GM18867 (cell line): ENCODE data around the gene ATP23.
A peak's percentile ranks its signal among the peaks of the same experiment; 100 is the strongest.

ENCODE experiments used
- ATAC-seq: cut with Tn5 transposase; IDR thresholded peaks from one replicate; pipeline ENCODE4 v1.9.1; 2021; ENCODE audit warnings: mild to moderate bottlenecking, moderate library complexity; ENCODE audit not compliant: unreplicated experiment

ATP23 gene

DNA sequence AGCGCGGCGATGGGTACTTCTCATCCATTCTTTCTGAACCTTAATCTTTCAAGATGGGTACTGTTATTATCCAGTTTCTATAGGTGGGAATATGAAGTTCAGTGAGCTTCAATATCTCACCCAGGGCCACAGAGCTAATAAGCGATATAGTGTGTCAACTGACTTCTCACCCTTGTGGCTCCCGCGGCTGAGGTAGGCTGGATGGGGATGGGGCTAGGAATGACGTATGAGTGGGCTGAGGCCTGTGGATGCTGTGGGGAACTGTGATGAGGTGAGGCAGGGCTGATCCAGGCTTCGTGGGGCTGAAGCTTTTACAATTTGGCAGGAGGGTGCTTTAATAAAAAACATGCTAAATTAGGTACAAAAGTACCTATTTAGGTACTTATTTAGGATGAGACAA lies 32.9 kb upstream of the ATP23 start:
- no peak for ATAC-seq

DNA sequence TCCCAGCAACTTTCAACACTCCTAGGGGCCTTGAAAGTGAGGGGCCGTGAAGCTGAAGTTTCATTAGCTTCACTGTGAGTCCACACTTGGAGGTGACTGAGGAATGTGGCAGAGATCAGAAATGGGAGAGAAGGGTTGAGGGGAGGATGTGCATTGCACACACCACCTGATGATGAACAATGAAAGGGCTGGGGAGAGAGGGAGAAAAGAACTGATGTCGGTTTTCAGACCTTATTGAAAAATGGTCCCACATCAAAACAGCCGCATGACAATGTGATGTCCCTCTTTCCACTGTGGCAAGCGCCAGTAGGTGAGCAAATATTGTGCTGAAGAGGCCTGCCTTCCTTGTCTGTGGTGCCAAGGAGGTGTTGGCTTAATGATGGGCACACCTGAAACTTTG lies 32.3 kb upstream of the ATP23 start:
- no peak for ATAC-seq

DNA sequence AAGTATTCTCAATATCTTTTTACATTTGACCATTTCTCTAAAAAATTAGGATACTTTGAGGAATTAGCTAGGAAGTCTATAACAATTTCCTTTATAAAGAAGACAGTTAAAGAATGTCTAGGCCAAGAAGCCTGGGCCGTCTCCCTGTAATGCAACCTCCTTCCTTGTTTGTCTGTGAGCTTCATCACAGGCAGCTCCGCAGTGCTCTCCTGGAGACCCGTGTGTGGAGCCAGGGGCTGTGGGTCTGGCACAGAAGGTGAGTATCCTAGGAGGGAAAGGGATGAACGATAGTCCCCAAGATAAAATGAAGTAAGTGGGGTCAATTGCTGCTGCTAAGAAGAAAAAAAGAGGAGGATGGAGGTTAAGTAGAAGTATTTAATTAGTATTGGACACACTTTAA lies 31.8 kb upstream of the ATP23 start:
- no peak for ATAC-seq

DNA sequence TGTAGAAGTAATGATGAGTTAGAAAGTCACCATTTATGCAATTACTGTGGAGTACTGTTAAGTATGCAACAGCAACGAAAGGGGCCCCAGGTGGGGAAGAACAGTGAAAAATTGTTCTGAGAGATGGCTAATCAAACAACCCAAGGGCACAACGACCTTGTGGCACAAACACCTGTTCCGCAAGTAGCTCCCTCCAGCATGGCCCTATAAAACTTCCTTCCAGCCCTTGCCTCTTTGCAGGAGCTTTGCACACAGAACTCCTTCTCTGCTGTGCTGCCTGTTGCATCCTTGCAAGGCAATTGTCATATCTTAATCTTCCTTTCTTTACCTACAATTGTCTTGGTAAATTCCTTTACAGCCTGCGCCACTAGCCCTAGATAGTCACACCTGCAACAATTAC lies 23.2 kb upstream of the ATP23 start:
- no peak for ATAC-seq

DNA sequence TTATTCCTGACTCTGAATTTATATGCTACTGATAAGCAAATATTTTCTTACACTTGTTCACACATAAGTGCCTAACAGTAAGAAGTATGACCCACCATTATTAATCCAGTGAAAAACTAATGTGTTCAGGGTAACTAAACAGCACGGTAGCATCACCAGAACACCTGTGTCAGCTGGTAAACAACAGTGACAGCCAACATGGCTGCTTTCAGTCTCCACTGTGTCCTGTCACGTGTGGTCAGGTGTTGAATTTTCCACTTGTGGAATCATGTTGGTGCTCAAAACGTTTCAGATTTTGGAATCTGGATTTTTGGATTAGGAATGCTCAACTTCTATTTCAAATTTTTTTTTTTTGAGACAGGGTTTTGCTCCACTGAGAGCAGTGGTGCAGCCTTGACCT lies 14.3 kb upstream of the ATP23 start:
- ATAC-seq, result no peak

DNA sequence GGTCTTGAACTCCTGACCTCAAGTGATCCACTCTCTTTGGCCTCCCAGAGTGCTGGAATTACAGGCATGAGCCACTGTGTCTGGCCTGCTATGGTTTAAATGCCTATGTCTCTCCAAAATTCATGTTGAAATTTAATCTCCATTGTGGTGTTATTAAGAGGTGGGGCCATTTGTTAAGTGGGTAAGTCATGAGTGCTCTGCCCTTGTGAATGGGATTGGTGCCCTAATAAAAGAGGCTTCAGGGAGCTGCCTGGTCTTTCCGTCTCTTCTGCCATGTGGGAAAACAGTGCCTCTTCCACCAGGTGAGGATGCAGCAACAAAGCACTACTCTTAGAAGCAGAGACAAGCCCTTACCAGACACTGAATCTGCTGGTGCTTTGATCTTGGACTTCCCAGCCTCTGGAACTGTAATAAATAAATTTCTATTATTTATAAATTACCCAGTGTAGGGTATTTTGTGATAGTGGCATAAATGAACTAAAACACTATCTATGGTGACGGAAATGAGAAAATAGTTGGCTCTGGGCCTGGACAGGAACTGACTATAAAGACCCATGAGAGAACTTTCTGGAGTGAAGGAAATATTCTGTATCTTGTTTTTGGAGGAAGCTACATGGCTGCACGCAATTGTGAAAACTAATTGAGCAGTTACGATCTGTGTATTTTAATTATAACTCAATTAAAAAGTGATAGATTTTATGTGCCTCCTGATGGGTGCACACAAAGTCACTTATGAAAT lies 12.1 kb upstream of the ATP23 start:
- no peak for ATAC-seq

DNA sequence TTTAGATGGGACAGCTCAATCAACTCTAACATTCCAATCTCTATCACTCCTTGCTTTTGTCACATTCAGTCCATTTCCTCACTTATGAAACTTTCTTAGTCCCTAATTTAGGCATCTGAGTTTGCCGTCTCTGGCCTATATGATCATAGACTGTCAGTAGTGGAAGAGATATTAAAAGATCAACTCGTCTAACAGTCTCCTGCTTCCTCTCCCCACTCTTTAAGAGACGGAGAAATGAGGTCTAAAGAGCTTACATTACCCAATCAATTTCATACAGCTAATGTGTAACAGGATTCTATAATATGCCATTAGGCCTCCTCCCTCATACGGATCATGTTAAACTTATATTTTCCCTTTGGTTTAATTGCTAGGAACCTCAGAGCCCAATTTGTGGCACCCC lies 6.5 kb upstream of the ATP23 start:
- no peak for ATAC-seq

DNA sequence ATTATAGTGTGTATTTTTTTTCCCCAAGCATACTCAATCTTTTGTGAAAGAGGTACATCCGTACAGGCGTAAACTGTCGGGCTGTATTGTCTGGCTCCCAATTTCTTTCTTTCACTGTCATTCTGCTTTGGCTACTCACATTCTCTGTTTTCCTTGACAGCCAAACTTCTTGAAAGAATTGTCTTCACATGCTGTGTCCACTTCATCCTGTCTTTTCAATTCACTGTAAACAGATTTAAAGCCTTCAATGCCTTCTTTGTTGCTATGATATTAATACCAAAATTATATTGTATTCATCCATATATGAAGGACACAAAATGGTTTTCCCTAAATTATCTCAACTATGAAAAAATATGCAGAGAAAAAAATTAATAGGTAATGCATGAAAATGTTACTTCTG lies 6.0 kb upstream of the ATP23 start:
- no peak for ATAC-seq

DNA sequence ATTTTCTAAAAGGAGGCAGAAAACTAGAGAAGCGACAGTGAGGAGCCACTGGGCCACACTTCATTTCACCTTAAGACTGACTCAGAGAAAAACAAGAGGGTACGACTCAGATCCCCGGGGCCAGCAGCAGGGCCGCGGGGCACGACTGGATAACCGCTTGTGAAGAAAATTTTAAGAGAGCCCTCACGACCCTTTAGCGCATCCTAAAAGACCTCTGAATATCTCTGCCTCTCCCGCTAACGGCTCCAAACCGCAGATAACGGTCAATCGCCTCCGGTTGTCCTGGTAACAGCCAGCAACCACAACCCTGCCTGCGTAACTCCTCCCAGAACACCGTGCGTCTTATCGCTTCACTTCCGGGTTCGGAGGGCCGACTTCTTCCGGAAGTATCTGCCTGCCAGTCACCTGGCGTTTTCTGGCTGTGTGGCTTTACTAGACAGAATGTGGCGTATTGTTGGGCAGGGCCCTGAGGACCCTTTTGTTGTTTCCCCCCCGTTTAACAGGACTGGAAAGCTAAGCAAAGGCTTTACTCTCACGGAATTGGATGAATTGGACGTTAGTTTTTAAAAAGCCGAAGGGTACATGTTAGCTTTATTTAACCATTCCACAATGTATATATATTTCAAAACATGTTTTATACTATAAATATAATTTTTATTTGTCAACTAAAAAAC lies 5.4 kb upstream of the ATP23 start:
- ATAC-seq, result peak; percentile 99

DNA sequence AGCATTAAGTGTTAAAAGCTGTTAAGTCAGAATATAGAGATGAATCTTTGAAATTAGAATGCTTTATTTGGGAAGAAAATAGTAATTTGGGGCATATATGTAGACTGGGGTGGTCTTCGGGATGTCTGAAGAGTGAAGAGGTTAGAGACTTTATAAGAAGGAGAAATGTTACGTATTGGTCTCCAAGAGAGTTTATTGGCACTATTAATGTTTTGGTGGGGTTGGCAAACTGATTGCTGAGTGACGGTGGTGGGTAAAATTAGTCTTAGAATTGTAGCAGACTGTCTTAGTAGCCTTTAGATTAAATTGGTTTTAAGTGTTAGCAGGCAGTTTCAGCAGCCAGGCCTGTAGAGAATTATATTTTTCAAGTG lies 4.9 kb upstream of the ATP23 start:
- ATAC-seq, result no peak

DNA sequence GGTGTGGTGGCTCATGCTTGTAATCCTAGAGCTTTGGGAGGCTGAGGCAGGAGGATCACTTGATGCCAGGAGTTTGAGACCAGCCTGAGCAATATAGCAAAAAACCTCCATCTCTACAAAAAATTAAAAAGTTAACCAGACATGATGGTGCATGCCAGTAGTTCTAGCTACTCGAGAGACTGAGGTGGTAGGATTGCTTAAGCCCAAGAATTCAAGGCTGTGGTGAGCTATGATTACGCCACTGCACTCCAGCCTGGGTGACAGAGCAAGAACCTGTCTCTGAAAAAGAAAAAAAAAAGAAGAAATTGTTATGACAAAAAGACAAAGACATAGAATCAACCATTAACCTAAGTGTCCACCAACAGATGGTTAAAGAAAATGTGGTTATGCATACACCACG lies 2.1 kb upstream of the ATP23 start:
- ATAC-seq, result no peak

DNA sequence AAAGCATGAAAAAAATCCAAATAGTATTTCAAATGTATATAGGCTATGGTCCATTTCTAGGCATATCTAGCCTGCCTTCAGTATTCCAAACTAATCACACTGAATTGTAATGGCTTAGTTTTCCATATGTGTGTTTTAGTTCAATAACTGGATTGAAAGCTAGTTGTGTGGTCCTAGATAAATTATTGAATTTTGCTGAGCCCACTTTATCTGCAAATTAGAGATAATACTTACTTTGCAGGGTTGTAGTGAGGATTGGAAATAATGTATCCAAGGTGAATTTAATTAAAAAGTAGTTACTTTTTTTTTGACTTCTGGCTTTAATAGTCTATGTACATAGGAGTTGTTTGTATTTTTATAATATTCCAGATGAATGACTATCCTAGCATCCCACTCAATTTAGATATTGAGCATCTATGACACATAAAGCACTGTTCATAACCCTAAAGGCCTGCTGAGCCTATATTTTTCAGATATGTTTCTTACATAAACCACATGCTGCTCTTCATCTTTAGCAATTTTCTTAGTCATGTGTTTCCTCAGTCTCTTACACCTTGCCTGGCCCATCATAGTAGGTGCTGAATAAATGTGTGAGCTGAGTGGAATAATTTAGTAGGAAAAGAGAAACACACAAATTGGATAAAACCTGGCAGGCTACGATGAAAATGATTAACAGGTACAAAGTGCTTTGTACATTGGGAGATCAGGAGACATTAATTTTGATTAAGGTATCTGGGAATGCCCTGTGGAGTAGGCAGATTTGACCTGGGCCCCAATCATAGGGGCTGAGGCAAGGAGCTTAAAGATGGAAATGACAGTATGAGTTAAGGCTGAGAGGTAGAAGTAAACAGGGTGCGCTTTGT lies 1.1 kb upstream of the ATP23 start:
- no peak for ATAC-seq

DNA sequence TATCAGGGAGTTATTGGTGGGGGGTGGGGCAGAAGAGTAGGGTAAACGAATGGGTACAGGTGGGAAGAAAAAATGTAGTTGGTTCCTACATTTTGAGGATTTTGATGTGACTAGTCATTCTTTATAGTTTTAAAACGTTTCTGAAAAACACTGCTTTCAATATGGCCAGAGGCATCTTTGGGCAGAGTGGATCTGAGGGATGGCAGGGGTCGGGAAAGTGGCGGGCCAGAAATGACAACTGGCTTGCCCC lies 527 bp upstream of the ATP23 start:
- no peak for ATAC-seq

DNA sequence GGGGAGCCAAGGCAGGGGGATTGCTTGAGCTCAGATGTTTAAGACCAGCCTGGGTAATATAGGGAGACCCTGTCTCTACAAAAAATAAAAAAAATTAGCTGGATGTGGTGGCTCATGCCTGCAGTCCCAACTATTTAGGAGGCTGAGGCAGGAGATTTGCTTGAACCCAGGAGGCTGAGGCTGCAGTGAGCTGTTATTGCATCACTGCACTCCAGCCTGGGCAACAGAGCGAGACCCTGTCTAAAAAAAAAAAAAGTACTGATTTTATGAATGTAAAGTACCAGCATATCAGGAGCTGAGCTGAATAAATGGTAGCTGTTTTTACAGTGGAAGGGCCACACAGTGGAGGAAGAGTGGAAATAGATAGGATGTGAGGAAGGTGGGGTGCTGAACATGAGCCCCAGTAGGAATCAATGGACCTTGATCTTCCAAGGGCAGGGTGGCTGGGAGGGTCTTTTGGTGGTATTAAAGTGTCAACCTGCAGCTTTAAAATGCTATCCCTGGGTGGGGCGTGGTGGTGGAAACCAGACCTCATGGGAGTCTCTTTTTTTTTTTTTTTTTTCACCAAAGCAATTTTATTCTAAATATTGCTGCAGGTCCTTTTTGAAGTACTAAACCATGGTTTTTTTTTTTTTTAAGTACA lies 2.2 kb downstream of the ATP23 start:
- no peak for ATAC-seq

DNA sequence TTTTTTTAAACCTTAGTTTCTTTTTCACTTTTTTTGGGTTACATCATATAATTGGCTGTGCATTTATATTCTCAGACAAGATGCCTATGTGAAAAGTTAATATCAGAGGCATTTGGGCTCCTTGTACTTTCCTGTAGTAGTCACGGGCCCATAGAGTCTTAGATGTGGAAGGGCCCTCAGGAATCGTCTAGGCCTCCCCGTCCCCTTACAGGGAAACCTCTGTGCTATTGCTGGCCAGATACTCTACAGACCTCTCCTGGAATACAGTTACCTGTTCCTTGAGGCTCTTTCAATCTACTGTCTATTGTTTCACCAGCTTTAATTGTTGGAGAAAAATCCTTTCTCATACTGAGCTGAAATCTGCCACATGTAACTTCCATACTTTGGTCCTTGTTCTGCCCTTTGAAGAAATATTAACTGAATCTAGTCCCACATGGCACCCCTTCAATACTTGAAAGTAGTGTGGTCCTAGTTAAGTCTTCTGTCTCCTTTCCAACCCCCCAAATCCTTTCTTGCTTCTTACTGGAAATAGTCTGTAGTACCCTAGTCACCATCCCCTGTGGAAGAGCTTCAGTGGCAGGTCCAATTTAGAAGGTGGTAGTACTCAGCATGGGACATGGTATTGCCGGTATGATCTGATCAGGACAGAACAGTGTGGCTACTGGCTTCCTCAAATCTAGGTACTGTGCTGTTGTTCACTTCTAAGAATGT lies 3.1 kb downstream of the ATP23 start:
- ATAC-seq, result no peak

DNA sequence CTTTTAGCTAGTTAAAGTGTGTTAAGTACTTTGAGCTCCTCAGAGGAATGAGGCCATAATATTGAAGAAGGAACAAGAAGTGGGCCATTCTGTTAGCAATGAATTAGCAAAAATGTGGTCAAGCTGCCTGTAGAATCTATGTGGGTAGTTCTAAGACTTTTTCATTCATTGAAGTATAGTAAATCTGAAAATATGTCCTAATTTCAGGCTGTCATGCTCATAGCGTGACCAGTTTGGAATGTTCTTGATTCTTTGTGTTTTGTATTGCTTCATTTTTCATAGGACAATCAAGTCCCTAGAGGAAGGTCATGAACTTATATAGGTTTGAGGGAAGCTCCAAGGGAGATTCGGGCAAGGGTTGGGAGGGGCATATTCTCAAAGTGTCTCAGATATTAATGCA lies 11.4 kb downstream of the ATP23 start:
- ATAC-seq, result no peak

DNA sequence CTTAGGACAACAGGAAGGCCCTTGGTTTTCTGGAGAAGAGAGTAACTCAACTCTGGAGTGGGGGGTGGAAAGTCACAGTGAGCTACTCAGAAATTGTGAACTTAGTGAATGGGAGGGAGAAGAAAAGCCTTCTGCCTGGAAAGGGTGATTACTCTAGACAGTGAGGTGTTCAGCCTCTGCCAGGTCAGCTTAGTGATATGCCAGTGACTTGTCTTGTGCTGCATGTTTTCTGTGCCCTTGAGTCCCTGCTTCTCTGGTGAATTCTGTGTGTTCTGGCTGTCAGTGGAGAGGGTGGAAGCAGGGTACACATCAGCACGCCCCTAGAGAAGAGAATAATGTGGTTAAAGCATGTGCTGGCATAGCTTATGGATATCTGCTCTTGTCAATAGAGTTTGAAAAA lies 13.4 kb downstream of the ATP23 start:
- no peak for ATAC-seq

DNA sequence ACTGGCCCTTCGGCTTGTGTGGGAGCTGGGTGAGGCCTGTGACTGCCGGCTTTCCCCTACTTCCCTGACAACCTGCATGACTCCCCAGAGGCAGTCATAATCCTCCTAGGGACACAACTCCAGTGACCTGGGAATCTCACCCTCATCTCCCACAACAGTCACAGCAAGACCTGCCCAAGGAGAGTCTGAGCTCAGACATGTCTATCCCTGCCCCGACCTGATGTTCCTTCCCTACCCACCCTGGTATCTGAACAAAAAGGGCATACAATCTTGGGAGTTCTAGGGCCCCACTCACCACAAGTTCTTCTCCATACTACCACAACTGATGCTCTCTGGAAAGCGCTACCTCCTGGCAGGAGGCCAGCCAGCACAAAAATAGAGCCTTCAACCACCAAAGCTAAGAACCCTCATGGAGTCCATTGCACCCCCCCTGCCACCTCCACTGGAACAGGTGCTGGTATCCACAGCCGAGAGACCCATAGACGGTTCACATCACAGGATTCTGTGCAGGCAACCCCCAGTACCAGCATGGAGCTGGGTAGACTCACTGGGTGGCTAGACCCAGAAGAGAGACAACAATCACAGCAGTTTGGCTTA lies 16.8 kb downstream of the ATP23 start:
- no peak for ATAC-seq

DNA sequence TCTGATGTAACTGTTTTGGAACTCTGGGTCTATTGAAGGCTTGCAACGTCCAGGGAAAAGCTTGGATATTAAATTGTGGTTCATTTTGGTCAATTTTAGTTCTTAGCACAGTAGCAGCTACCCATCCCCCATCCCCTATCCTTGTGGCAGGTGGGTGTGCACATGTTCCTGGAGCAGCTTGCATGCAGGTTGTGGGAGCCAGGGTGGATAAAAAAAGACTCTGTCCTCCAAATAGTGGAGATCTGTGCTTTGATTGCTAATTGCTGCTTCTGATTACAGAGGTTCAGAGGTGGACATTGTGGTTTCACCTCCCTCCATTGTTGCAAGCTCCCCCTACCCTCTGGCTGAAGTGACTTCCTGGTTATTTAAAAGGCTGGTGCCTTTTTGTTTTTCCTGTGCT lies 23.1 kb downstream of the ATP23 start:
- no peak for ATAC-seq

DNA sequence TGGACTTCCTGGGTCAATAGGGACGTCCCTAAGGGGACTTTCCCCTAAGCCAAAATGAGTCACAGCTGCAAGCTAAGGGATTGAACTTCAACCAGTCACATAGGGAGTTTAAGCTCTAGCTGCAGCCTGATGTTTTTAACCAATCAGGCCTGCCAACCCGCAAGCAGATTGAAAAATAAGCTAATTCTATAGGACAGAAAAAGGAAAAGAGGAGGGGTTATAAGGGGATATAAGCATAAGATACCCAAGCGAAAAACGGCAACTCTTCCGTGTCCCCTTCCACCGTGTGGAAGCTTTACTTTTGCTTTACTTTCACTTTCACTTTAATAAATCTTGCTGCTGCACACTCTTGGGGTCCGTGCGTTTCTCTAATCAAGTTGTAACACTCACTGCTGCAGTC lies 24.4 kb downstream of the ATP23 start:
- no peak for ATAC-seq

DNA sequence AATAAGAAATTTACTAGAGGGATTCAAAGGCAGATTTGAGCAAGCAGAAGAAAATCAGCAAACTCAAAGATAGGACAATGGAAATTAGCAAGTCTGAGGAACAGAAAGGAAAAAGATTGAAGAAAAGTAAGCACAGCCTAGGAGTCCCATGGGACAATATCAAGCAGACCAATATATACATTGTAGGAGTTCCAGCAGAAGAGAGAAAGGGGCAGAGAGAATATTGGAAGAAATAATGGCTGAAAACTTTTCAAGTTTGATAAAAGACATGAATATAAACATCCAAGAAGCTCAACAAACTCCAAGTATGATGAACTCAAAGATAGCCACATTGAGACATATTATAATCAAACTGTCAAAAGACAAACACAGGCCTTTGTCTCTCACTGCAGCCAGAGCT lies 25.2 kb downstream of the ATP23 start:
- no peak for ATAC-seq
